HEK293 (cell line): ENCODE results near the gene FRMD8.

Source experiments
- EGR2 ChIP-seq: fragments of 450-650 bp; formaldehyde crosslinking; IDR thresholded peaks from 2 replicates; pipeline ENCODE4 v1.5.1; 2016; ENCODE audit warnings: low read depth, missing biosample characterization, missing genetic modification characterization
- SETDB1 ChIP-seq: IDR thresholded peaks from one replicate; pipeline ENCODE4 v1.6.1; 2017; ENCODE audit warnings: mild to moderate bottlenecking, low read length, moderate library complexity, mixed read lengths; ENCODE audit not compliant: insufficient read length
- ZNF184 ChIP-seq: fragments of 450-650 bp; IDR thresholded peaks from 2 replicates; pipeline ENCODE4 v1.5.1; 2018; ENCODE audit warnings: missing biosample characterization, mild to moderate bottlenecking, missing genetic modification characterization
- ZNF510 ChIP-seq: fragments of 450-650 bp; formaldehyde crosslinking; IDR thresholded peaks from 2 replicates; pipeline ENCODE4 v1.5.1; 2018; ENCODE audit warnings: mild to moderate bottlenecking, missing genetic modification characterization, missing biosample characterization; ENCODE audit not compliant: insufficient replicate concordance
- ZNF561 ChIP-seq: fragments of 450-650 bp; IDR thresholded peaks from 2 replicates; pipeline ENCODE4 v1.5.1; 2018; ENCODE audit warnings: missing biosample characterization, missing genetic modification characterization, borderline replicate concordance
- ZNF768 ChIP-seq: fragments of 450-650 bp; formaldehyde crosslinking; IDR thresholded peaks from 2 replicates; pipeline ENCODE4 v1.5.1; 2018; ENCODE audit warnings: missing biosample characterization, mild to moderate bottlenecking, missing genetic modification characterization
- ZSCAN30 ChIP-seq: fragments of 450-650 bp; IDR thresholded peaks from 2 replicates; pipeline ENCODE4 v1.5.1; 2018; ENCODE audit warnings: missing biosample characterization, mild to moderate bottlenecking, missing genetic modification characterization, moderate library complexity
- TF ChIP-seq, protein P1 (sequence below): fragments of 450-650 bp; formaldehyde crosslinking; optimal IDR thresholded peaks from 2 replicates; pipeline ENCODE3; 2016; ENCODE audit warnings: missing biosample characterization, mild to moderate bottlenecking, missing genetic modification characterization
- TF ChIP-seq, protein P2 (sequence below): fragments of 450-650 bp; formaldehyde crosslinking; IDR thresholded peaks from 2 replicates; pipeline ENCODE4 v1.5.1; 2016; ENCODE audit warnings: missing biosample characterization, missing genetic modification characterization
- TF ChIP-seq, protein P3 (sequence below): fragments of 450-650 bp; formaldehyde crosslinking; IDR thresholded peaks from 2 replicates; pipeline ENCODE4 v1.5.1; 2016; ENCODE audit warnings: missing biosample characterization, missing genetic modification characterization
- TF ChIP-seq, protein P4 (sequence below): fragments of 450-650 bp; formaldehyde crosslinking; IDR thresholded peaks from 2 replicates; pipeline ENCODE4 v1.5.1; 2016; ENCODE audit warnings: missing biosample characterization, missing genetic modification characterization, borderline replicate concordance
- TF ChIP-seq, protein P5 (sequence below): fragments of 450-650 bp; formaldehyde crosslinking; IDR thresholded peaks from 2 replicates; pipeline ENCODE4 v1.5.1; 2016; ENCODE audit warnings: missing biosample characterization, missing genetic modification characterization
- TF ChIP-seq, protein P6 (sequence below): fragments of 450-650 bp; formaldehyde crosslinking; IDR thresholded peaks from 2 replicates; pipeline ENCODE4 v1.5.1; 2016; ENCODE audit warnings: missing biosample characterization, missing genetic modification characterization

DNA sequence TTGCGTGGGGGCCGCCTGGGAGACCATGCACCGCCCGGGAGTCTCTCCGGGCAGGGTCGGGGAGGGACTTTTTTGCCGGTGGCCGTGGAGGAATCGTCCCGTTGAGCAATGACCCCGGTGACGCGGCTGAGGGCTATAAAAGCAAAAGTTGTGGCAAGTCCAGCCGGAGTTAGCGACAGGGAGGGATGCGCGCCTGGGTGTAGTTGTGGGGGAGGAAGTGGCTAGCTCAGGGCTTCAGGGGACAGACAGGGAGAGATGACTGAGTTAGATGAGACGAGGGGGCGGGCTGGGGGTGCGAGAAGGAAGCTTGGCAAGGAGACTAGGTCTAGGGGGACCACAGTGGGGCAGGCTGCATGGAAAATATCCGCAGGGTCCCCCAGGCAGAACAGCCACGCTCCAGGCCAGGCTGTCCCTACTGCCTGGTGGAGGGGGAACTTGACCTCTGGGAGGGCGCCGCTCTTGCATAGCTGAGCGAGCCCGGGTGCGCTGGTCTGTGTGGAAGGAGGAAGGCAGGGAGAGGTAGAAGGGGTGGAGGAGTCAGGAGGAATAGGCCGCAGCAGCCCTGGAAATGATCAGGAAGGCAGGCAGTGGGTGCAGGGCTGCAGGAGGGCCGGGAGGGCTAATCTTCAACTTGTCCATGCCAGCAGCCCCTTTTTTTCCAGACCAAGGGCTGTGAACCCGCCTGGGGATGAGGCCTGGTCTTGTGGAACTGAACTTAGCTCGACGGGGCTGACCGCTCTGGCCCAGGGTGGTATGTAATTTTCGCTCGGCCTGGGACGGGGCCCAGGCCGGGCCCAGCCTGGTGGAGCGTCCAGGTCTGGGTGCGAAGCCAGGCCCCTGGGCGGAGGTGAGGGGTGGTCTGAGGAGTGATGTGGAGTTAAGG, 36.4 kb downstream of the FRMD8 start, which contains the start of gene NEAT1:
- TF ChIP-seq, protein P1, sequence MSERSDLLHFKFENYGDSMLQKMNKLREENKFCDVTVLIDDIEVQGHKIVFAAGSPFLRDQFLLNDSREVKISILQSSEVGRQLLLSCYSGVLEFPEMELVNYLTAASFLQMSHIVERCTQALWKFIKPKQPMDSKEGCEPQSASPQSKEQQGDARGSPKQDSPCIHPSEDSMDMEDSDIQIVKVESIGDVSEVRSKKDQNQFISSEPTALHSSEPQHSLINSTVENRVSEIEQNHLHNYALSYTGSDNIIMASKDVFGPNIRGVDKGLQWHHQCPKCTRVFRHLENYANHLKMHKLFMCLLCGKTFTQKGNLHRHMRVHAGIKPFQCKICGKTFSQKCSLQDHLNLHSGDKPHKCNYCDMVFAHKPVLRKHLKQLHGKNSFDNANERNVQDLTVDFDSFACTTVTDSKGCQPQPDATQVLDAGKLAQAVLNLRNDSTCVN (tag by site-specific recombination) = peak; percentile 76
- TF ChIP-seq, protein P2, sequence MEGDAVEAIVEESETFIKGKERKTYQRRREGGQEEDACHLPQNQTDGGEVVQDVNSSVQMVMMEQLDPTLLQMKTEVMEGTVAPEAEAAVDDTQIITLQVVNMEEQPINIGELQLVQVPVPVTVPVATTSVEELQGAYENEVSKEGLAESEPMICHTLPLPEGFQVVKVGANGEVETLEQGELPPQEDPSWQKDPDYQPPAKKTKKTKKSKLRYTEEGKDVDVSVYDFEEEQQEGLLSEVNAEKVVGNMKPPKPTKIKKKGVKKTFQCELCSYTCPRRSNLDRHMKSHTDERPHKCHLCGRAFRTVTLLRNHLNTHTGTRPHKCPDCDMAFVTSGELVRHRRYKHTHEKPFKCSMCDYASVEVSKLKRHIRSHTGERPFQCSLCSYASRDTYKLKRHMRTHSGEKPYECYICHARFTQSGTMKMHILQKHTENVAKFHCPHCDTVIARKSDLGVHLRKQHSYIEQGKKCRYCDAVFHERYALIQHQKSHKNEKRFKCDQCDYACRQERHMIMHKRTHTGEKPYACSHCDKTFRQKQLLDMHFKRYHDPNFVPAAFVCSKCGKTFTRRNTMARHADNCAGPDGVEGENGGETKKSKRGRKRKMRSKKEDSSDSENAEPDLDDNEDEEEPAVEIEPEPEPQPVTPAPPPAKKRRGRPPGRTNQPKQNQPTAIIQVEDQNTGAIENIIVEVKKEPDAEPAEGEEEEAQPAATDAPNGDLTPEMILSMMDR (tag by site-specific recombination) = peak; percentile 71
- no peak for TF ChIP-seq ZNF561 (tag by site-specific recombination)
- no peak for TF ChIP-seq ZNF510 (tag by site-specific recombination)
- peak; percentile 88 for TF ChIP-seq ZSCAN30
- TF ChIP-seq SETDB1 = no peak
- TF ChIP-seq ZNF184 = no peak
- TF ChIP-seq ZNF768 (tag by site-specific recombination) = 0 out of 2 replicates have a peak, but pooled peaks have one; percentile 14
- no peak; the same call in 1 of the 2 replicates for TF ChIP-seq EGR2 (tag by site-specific recombination)
- TF ChIP-seq, protein P3, sequence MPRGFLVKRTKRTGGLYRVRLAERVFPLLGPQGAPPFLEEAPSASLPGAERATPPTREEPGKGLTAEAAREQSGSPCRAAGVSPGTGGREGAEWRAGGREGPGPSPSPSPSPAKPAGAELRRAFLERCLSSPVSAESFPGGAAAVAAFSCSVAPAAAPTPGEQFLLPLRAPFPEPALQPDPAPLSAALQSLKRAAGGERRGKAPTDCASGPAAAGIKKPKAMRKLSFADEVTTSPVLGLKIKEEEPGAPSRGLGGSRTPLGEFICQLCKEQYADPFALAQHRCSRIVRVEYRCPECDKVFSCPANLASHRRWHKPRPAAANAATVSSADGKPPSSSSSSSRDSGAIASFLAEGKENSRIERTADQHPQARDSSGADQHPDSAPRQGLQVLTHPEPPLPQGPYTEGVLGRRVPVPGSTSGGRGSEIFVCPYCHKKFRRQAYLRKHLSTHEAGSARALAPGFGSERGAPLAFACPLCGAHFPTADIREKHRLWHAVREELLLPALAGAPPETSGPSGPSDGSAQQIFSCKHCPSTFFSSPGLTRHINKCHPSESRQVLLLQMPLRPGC (tag by site-specific recombination) = peak; percentile 40
- TF ChIP-seq, protein P4, sequence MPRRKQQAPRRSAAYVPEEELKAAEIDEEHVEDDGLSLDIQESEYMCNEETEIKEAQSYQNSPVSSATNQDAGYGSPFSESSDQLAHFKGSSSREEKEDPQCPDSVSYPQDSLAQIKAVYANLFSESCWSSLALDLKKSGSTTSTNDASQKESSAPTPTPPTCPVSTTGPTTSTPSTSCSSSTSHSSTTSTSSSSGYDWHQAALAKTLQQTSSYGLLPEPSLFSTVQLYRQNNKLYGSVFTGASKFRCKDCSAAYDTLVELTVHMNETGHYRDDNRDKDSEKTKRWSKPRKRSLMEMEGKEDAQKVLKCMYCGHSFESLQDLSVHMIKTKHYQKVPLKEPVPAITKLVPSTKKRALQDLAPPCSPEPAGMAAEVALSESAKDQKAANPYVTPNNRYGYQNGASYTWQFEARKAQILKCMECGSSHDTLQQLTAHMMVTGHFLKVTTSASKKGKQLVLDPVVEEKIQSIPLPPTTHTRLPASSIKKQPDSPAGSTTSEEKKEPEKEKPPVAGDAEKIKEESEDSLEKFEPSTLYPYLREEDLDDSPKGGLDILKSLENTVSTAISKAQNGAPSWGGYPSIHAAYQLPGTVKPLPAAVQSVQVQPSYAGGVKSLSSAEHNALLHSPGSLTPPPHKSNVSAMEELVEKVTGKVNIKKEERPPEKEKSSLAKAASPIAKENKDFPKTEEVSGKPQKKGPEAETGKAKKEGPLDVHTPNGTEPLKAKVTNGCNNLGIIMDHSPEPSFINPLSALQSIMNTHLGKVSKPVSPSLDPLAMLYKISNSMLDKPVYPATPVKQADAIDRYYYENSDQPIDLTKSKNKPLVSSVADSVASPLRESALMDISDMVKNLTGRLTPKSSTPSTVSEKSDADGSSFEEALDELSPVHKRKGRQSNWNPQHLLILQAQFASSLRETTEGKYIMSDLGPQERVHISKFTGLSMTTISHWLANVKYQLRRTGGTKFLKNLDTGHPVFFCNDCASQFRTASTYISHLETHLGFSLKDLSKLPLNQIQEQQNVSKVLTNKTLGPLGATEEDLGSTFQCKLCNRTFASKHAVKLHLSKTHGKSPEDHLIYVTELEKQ (tag by site-specific recombination) = peak; percentile 50; the same call in 1 of the 2 replicates
- TF ChIP-seq, protein P5, sequence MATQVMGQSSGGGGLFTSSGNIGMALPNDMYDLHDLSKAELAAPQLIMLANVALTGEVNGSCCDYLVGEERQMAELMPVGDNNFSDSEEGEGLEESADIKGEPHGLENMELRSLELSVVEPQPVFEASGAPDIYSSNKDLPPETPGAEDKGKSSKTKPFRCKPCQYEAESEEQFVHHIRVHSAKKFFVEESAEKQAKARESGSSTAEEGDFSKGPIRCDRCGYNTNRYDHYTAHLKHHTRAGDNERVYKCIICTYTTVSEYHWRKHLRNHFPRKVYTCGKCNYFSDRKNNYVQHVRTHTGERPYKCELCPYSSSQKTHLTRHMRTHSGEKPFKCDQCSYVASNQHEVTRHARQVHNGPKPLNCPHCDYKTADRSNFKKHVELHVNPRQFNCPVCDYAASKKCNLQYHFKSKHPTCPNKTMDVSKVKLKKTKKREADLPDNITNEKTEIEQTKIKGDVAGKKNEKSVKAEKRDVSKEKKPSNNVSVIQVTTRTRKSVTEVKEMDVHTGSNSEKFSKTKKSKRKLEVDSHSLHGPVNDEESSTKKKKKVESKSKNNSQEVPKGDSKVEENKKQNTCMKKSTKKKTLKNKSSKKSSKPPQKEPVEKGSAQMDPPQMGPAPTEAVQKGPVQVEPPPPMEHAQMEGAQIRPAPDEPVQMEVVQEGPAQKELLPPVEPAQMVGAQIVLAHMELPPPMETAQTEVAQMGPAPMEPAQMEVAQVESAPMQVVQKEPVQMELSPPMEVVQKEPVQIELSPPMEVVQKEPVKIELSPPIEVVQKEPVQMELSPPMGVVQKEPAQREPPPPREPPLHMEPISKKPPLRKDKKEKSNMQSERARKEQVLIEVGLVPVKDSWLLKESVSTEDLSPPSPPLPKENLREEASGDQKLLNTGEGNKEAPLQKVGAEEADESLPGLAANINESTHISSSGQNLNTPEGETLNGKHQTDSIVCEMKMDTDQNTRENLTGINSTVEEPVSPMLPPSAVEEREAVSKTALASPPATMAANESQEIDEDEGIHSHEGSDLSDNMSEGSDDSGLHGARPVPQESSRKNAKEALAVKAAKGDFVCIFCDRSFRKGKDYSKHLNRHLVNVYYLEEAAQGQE (tag by site-specific recombination) = no peak; the same call in none of the 2 replicates
- TF ChIP-seq, protein P6, sequence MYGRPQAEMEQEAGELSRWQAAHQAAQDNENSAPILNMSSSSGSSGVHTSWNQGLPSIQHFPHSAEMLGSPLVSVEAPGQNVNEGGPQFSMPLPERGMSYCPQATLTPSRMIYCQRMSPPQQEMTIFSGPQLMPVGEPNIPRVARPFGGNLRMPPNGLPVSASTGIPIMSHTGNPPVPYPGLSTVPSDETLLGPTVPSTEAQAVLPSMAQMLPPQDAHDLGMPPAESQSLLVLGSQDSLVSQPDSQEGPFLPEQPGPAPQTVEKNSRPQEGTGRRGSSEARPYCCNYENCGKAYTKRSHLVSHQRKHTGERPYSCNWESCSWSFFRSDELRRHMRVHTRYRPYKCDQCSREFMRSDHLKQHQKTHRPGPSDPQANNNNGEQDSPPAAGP = no peak; the same call in none of the 2 replicates
